HuH-7 (cell line): ENCODE measurements around the gene POU2AF1.

ENCODE experiments used
- DNase-seq: peaks from one replicate; pipeline ENCODE4 v3.0.0; 2011; ENCODE audit warnings: low spot score

POU2AF1 gene

DNA sequence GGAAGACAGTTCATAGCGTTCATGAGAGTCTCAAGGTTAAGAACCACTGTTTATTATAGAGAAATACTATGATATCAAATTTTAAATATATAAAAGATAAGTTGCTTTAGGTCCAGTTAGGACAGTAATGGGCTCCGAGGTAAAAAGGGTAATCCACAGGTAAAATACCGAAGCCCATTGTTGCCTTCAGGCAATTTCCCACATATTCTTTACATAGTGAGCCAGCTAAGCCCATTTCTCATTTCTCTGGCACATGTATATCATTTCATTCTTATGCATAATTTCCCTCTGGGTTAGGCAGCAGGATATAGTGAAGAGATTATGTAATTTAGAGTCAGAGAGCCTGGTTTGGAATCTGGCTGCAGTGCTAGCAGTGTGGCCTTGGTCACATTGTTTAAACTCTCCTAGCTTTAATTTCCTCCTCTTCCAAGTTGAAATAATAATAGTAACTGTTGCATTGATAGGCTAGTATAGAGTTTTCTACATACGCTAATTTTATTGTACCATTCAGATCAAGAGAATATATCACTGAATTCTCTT, 7.6 kb upstream of the POU2AF1 start:
- DNase-seq = no peak

DNA sequence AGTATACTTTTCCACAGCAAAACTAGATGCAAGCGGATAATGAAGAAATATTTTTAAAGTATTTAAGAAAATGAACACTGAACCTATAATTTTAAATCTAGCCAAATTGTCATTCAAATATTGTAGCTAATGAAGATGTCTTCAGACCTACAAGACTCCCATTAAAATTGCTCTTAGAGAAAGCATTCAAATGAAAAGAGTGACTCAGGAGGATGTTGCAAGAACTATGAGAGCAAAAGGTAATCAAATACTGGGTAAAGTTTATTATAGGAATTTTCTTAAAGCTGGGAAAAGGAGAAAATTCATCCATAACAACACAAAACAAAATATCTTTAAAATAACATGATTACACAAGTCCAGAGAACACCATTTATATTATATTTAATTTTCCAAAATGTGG, 5.4 kb upstream of the POU2AF1 start:
- no peak for DNase-seq

DNA sequence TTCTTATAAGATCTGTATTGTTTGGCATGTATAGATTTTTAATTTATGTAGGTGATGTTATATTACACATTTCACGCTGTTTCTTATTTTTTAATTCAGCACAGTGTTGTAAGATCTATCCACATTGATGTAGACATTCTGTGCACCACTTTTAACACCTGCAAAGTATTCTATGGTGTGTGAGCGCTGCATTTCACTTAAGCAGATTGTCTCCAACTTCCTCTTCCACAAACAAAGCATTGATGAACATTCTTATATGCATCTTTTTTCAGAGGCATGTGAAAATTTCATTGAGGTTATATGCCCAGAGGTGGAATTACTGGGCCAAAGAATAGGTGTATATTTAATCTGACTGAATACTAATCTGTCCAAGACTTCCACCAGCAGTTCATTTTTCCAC, 3.4 kb upstream of the POU2AF1 start:
- DNase-seq = no peak

DNA sequence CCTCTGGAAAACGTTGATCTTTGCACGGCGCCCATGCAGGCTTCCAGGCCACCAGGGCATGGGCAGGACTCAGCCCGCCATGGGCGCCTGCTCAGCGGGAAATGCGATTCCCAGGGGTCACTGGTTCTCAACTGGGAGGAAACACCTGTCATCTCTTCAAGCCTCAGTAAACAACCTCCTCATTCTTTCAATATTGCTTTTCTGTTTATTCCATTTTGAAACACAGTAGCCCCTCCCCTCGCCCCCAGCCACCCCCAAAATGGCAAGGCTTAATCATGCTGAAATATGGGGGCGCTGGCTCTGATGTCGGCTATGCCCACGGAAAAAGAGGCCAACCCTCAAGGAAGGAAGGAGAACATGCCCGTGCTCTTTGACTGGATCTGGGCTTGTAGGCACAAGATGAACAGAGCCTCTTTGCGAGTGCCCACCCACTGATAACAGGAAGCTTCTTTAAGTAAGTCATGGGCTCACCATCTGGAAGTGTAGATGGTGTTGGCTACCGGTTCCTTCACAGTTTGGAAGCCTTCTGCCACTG, 594 bp upstream of the POU2AF1 start:
- no peak for DNase-seq

DNA sequence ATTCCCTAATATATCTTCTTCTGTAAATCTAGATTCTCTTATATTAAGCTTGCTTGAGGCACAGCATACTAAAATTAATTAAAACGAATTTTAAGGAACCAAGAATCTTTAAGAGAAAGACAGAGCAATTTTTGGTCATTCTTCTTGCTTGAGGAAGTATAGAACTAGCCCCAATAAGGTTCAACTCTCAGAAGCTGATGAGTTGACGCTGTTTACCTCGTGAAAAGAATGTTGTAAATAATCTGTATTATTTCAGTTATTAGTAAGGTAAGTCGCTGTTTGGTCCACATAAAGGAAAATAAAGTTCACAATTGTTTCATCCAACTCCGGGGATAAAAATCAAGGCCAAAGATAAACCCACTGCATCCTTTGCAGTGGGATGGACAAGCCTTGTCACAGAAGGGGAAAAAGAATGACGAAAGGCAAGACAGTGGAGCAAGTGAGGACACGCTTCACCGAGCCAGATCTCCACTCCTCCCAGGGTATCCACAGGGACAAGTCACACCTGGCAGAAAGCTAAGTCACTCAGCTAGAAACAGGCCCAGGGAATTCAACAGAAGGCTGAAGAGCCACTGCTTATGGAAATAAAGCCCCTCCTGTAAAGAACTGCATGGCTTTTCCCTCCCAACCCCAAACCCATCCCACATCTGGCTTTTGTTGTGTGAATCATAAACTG, 752 bp downstream of the POU2AF1 start:
- DNase-seq = no peak

DNA sequence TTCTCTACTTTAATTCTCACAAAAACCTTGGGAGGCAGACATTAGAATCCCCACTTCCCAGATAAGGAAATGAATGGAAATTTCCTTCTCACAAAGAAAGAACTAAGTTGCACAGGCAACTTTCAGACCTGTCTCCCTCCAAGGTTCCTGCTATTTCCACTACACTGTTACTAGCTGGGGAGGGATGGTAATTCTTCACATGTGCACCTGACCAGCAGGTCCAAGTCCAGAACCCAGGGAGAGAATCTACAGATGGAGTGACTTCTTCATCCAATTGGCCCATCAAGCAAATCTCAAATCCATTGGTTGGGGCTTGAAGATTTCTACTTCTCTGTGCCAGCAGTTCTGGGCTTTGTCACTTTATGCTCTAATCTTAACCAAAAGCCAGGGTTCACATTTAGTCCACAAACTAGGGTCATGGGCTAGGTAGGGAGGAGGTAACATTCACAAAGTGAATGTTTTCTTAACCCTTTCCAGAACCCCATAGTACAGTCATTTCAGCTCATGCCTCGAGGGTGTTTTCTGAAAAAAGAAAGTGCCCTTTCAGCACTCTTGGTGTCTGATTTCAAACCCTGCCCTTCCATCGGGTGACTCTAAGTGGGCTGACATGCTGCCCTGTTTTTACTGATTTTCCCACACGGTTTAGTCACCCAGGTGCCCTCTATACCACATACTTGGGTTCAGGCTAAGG, 2.7 kb downstream of the POU2AF1 start:
- no peak for DNase-seq

DNA sequence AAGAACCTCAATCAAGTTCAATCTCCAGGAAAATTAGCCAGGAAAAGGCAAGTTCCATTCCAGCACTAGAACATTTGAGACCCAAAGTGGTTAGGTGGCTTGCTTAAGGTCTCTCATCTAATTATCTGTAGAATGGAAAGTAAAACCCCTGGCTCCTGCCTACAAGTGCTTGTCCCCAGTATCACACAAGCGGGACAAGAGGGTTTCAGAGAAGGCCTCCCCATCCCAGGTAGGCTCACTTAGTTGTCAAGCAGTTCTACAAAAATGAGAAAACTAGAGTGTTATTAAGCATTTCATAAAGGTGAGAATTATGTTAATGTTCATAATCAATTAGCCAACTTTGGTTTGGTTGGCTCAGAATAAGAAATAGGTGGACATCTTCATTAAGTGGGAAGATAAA, 5.5 kb downstream of the POU2AF1 start:
- no peak for DNase-seq

DNA sequence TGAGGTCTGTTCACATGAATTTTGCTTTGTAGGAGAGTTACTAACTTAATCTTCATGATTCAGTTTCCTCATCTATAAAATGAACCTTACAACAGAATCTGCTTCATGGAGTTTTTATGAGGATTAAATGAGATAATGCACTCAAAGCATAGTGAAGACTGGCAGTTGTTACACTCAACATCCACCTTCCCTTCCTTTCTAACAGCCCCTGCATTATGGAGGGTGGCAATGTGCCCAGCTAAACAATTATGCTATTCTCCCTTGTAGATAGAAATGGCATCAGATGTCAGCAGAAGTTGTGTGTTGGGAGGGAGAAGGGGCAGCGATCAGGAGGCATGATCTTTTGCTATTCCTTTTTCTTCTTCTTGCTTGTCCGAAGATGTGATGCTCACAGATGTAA, 6.5 kb downstream of the POU2AF1 start:
- DNase-seq = no peak

DNA sequence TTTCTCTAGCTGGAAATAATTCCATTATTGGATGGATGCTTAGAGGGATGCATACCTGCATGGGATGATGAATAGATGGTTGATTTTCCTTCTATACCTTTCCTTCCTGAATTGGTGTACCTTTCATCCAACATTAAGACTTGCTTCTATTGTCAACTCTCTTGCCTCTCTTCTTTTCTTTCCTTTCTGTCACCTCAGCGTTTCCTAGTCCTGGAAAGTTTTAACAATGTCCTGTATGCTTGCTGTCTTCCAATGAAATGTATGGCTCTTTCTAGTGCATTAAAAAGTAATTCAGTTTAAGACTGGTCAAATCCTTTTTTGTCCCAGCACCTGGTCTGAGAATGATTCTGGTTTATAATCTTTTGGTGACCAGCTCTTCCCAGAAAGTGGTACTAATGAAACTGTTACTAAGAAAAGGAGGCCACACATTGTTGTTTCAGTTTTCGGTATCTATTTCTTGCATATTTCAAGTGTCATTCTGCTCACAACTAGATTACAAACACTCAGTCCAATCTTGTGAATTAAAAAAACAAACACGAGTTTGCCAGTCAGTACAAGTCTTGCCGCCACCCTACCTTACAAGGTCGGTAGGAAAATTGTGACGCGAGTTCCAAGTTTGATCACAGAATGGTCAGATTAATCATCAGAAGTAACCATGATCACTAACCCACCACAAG, 8.0 kb downstream of the POU2AF1 start:
- DNase-seq = no peak

DNA sequence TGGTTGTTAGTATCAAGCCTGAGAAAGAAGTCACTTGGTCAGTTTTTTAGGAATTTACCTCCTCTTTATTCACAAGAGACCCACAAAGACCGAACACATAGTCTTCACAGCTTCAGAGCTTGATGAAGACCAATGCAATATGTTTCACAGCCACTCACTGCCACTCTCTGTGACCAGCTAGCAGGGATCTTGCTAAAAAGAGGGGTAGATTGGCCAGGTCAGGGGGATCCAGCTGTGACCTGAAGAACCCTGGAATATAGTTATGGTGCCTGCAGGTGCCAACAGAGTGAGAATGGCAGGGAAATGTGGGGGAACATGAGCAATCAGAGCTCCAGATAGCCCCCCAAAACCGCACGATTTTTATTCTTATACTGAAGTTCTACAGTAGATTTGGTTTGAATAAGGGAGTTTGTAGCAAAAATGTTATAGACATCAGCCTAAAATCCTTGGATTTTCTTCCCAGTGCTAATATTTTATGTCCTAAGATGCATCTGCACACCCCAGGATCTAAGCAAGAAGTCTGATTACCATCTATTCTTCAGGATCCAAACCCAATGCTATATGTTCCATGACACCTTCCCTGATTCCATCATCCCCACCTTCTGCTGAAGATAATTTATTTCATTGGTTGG, 8.7 kb downstream of the POU2AF1 start:
- DNase-seq = no peak

DNA sequence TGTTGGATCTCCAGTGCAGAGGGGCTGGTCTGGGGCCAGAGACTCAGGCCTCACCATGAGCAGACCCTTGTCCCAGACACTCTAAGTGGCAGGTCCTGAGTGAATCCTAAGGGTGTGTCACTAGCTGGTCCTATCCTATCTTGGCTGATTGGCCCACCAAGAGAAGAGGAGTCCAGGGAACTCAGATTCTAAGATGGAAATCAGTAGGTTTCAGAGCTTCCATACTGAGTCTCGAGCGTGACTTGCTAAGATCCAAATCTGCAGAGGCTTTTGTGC, 10.9 kb downstream of the POU2AF1 start:
- no peak for DNase-seq

DNA sequence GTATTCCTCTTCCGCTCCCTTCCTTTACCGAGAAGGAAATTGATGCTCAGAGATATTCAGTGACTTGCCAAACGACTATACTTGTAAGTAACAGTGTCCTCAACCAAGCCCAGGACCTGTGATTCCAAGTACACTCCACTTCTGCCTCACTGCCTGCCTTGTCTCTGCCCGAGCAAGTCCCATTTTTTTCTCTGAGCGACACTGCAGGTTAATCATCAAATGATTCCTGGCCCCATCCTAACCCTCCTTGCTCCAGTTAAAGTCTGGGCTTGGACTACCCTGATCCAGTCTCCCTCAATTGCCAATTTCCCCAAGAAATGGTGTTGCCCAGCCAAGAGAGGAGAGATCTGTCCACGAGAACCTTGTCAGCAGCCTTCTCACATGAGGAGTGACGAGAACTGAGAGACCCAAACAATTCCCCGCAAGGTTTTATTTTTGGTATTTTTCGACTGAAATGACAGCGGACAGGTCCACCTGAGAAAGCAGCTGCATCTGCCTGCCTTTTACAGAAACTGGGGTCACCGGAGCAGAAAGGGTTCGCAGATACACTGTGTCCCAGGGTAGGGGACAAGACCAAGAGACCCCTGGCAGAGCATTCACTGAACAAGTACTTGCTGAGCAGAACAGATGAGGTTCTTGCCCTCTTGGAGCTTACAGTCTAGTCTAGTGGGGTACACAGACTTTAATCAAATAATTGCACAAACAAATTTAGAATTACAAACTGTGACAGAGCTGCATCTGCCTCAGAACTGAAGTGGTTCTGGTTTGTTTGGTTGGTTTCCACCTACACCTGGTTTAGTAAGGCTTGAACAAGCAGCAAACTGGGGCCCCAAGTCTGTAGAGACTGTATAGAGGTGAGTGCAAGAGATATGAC, 11.4 kb downstream of the POU2AF1 start:
- no peak for DNase-seq

DNA sequence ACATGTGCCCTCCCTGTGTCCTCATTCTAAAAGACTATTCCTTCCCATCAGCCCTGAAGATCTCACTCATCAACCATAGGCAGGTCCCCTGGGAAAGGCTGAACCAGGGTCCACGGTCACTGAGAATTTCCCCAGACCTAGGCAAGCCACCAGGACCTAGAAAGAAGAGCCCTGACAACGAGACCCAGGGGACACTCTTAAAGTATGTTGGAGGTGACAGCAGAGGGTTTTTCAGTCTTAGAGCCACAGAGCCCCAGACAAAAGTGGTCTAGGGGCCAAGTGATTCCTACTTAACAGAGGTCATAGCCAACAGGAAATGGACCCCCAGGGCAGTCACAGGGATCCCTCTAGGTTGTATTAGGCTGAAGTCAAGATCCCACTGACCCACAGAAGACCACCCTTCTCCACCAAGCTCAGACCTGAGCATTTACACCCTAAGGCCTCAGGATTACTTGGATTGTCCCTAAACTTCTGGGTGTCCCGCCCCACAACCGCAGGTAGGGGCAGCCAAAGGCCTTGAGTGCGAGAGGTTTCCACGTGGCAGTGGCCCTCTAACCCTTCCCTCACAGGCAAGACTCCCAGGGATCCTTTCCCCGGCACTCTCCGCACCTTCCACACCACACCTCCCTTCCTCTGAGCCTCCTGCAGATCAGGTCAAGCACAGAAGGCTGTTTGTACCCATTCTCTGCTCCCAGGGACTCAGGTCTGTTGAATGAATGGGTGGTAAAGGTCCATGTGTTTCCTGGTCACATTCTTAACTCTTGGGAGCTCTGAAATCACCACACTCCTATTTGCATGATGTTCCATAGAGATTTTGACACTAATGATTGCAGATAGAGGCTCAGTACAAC, 12.3 kb downstream of the POU2AF1 start:
- no peak for DNase-seq

DNA sequence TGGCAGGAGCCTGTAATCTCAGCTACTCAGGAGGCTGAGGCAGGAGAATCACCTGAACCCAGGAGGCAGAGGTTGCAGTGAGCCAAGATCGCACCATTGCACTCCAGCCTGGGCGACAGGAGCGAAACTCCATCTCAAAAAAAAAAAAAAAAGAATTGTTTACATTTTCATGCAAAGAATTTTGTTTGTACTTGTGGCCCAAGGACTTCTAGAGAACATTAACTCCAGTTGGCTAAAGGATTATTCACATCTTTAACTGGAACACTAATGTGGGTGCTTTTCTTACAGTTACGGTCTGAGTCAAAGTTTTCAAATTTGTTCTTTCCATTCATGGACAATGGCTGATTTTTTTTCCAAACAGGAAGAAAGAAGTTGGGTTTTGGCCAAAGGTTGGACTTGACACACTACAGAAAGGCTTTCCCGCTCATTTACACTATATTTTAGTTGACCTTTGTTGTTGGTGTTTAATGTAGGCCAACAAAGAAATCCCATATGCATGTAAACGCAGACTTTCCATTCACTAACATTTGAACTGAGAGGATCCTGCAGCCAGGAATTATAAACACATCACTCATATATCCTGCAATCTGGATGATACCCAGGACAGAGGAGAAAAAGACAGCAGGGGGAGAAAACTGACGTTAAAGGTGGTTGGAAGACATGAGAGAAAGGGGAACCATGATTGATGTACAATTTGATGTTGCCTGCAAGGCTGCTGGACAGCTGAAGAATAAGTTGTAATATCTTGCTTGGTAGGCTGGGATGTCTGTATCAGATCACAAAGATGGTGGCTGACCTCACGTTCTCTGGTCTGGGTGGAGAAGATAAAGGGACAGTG, 13.1 kb downstream of the POU2AF1 start:
- DNase-seq = no peak

DNA sequence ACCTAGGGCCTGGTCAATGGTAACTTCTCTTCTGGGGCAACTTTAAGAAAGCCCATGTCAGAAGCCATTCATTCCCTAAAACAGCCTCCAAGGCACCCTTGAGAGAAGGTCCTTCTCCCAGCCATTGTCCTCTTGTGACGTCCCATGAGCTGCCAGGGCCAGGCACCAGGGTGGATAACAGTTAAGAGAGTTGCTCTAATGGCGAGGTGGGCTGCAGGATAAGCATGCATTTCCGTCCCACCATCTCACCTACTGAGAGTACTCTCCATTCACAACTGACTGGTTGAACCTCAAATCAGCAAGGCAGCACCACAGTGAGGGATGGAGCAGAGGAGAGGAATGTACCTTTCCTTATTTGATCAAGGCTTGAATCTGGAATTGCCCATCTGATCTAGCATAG, 14.6 kb downstream of the POU2AF1 start:
- no peak for DNase-seq

DNA sequence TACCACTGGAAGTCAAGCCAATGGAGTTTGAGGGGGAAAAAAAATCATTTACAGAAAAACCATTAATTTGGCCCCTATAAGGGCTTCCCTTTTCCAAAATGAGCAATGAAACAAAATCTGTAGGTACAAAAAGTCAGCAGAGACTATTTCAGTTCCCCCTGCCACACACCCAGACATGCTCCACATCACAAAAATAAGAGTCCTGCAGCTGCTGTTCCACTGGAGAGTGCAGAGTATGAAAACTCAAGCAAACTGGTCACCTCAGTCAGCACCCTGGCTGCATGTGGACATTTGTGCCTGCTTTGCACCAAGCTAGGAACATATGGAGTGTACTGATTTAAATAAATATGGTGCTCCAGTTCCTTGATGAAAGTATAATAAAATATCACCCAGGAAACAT, 15.1 kb downstream of the POU2AF1 start:
- DNase-seq = no peak

DNA sequence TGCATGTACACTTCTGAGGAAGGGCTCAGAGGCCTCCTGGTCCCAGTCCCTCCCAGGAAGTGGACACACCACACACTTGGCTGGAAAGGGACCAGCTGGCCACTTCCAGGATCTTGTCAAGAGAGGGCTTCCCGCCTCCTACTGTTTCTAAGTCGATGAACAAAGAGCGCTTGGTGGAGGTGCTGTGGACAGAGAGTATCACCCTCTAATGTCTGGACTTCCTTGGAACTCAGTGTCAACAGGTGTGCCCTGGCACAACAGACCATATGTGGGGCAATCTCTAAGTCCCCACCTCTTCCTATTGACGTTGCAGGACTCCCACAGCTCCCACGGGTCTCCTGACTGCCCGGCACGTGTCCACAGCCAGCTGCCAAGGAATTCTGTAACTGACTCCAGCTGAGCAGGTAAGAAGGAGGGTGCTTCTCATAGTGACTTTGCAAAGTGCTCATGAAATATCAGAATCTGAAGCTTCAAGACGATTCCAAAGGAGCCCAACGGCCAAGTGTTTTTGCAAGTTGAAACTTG, 16.1 kb downstream of the POU2AF1 start:
- DNase-seq = no peak

DNA sequence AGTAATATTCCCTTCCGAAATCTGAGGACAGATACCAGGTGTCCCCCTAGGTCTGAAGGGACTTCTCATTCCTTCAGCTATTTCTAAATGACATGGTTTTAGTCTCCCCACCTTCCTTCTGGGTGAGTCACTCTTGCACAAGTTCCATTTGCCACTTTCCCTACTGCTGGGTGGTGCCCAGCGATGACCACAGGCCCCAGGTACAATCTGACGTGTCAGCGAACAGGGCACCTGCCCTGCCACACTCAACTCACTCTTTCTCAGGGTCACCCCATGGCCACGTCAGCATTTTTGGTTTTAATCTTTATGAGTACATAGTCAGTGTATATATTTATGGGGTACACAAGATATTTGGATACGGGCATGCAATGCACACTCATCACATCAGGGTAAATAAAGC, 17.2 kb downstream of the POU2AF1 start:
- DNase-seq = no peak

DNA sequence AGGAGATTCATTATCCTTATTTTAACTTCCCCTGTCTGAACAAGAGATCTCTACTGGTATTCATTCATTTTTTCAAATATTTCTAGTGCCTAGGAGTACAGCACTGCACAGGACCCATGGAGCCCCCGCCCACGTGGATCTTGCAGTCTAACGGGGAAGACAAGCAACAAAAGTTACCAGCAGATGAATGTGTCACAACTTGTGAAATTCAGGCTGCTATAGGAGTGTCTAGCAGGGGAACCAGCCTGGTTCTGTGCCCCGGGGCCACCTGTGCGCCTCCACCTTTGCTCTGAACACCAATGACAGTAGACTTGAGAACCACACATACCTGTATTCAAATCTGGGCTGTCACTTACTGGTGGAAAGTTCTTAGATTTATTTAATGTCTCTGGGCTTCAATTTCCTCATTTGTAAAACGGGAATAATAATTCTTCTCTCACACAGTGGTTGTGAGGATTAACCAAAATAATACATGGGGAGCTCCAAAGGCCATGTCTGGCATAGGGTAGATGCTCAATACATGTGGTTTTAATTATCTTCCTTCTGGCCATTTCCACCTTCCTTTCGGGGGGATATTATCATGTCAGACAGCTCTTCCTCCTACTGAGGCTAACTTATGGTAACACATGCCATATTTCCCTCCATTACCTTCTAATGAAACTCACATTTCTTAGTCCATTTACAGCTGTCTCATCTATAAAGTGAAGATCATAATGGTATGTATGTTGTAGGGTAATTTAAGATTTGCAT, 17.8 kb downstream of the POU2AF1 start:
- no peak for DNase-seq
